CD8-positive, alpha-beta memory T cell (primary cell): ENCODE data around the gene CTNNA2. TPM values are rescaled to one million over a fixed set of nuclear protein-coding genes. Genes with fewer than 3 reads are reported as not detected.

Experiments
- CTCF ChIA-PET: fragments of 350-600 bp; sonication (Branson Sonifier 250); formaldehyde crosslinking; loops from one replicate; lab custom pipeline; 2021; ENCODE audit warnings: antibody characterized with exemption; lab: Charles Lee
- POLR2A ChIA-PET: fragments of 350-600 bp; sonication (Branson Sonifier 250); formaldehyde crosslinking; loops from one replicate; lab custom pipeline; 2021; ENCODE audit warnings: antibody characterized with exemption; lab: Charles Lee
- DNase-seq, 5 donors: peaks; one replicate each; pipeline versions ENCODE4 v3.0.0 to v3.0.0-alpha.2; 2020 to 2022; ENCODE audit warnings: mixed read lengths in 1 of 5
- H3K27ac ChIP-seq: one replicate; pipeline ENCODE4 v1.7.0; 2013; ENCODE audit warnings: low read depth, mild to moderate bottlenecking, low read length, moderate library complexity
- H3K27me3 ChIP-seq: 2 replicates; pipeline ENCODE4 v1.7.0; 2013; ENCODE audit warnings: low read length, mild to moderate bottlenecking; ENCODE audit not compliant: insufficient read depth, poor library complexity, severe bottlenecking
- H3K36me3 ChIP-seq: 2 replicates; pipeline ENCODE4 v1.7.0; 2013; ENCODE audit warnings: mild to moderate bottlenecking, low read length, moderate library complexity; ENCODE audit not compliant: insufficient read depth
- H3K4me1 ChIP-seq: 2 replicates; pipeline ENCODE4 v1.7.0; 2013; ENCODE audit warnings: mild to moderate bottlenecking, low read length, moderate library complexity; ENCODE audit not compliant: insufficient read depth
- H3K4me3 ChIP-seq: 2 replicates; pipeline ENCODE4 v1.7.0; 2013; ENCODE audit warnings: mild to moderate bottlenecking, low read length
- H3K9me3 ChIP-seq: 2 replicates; pipeline ENCODE4 v1.7.0; 2013; ENCODE audit warnings: mild to moderate bottlenecking, low read length
- H3K27ac Mint-ChIP-seq, 8 donors: one replicate each; pipeline ENCODE4 v1.8.0; 2020 to 2021; ENCODE audit warnings: mixed read lengths in 8 of 8, mild to moderate bottlenecking in 6 of 8, inconsistent platforms in 3 of 8, moderate library complexity in 3 of 8
- H3K27me3 Mint-ChIP-seq, 2 donors: one replicate each; pipeline ENCODE4 v1.8.0; 2020 to 2021; ENCODE audit warnings: mixed read lengths in 2 of 2, mild to moderate bottlenecking in 1 of 2, moderate library complexity in 1 of 2
- H3K36me3 Mint-ChIP-seq, 3 donors: one replicate each; pipeline ENCODE4 v1.8.0; 2020 to 2021; ENCODE audit warnings: mixed read lengths in 3 of 3, inconsistent platforms in 1 of 3, mild to moderate bottlenecking in 1 of 3
- H3K4me1 Mint-ChIP-seq, 3 donors: one replicate each; pipeline ENCODE4 v1.8.0; 2020 to 2021; ENCODE audit warnings: mixed read lengths in 3 of 3, inconsistent platforms in 1 of 3, mild to moderate bottlenecking in 1 of 3
- H3K4me3 Mint-ChIP-seq, 7 donors: one replicate each; pipeline ENCODE4 v1.8.0; 2020 to 2021; ENCODE audit warnings: mixed read lengths in 7 of 7, mild to moderate bottlenecking in 6 of 7, moderate library complexity in 4 of 7, inconsistent platforms in 2 of 7
- H3K9me3 Mint-ChIP-seq, 5 donors: one replicate each; pipeline ENCODE4 v1.8.0; 2020 to 2022; ENCODE audit warnings: mixed read lengths in 5 of 5, mild to moderate bottlenecking in 3 of 5, moderate library complexity in 2 of 5, inconsistent platforms in 1 of 5
- polyA plus RNA-seq: library from polyadenylated mRNA; unstranded; fragments of 300-500 nt; fragmentation: Illumina TruSeq; gene quantifications from one replicate; pipeline ENCODE4 v1.2.3, GENCODE V29; 2021
- total RNA-seq, 2 experiments: library from RNA; stranded (reverse); gene quantifications; one replicate each; pipeline ENCODE4 v1.2.3, GENCODE V29; 2021

CTNNA2 gene
- total and polyA plus RNA-seq, 3 experiments from 2014 or later, result not detected

DNA sequence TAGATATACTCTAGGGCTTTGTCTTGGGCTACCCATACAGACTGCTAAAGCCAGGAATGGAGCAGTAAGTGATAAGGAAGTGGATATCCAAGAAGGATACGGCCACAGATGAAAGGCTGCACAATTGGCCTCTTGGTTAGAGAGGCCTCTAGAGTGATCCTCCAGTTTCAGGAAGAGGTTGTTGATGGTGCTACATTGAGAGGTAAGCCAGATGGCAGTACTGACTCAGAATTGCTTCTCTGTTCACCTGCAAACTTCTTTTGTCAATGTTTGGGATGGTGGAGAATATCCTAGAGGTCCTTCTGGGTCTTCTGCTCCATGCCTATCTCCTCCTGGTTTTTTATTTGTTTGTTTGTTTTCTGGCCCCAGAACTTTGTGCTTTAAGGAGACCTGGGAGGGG, 1018.5 kb downstream of the CTNNA2 start:
- Histone ChIP-seq H3K36me3 (no peaks in the 10 kb centered on the region), H3K27me3 (no peaks in the 10 kb centered on the region), H3K9me3 (no peaks in the 10 kb centered on the region), H3K4me3 (no peak overlapping the region), H3K4me1 (no peaks in the 10 kb centered on the region), H3K27ac (no peak overlapping the region)
- CTCF ChIA-PET, result no interaction called here
- POLR2A ChIA-PET, result no interaction called here
- H3K27me3 Mint-ChIP-seq, result no peaks in the 10 kb centered on the region
- no peak overlapping the region for H3K4me3 Mint-ChIP-seq
- no peaks in the 10 kb centered on the region for H3K4me1 Mint-ChIP-seq
- DNase-seq, result no peak
- H3K36me3 Mint-ChIP-seq, result no peaks in the 10 kb centered on the region
- peaks cover 4 to 20% (median 13%) of the 10 kb centered on the region in 5 donors for H3K9me3 Mint-ChIP-seq
- H3K27ac Mint-ChIP-seq, result no peak overlapping the region

GRCh38 chr2:80545420-80546210, 1032.8 kb downstream of the CTNNA2 start:
- POLR2A ChIA-PET, result no interaction called here
- H3K27ac Mint-ChIP-seq, result no peak overlapping the region
- no peaks in the 10 kb centered on the region for H3K36me3 Mint-ChIP-seq

DNA sequence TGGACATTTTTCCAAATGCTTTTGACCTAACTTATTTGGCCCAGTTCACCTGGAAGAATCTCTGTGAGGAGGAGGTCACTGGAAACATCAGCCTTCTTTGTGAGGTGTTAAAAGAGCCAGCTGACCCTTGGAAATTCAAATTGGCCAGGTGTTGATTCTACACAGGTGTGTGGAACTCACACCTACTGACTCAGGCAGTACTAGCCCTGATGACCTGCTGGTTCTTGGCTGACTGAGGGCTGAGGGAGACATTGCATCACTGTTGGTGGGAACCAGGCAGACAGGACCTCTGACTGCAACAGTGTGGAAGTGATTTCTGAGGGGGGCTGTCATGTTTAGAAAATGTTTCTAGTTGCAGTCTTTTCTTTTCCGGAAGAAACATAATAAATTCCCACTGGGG, 1033.9 kb downstream of the CTNNA2 start:
- no peaks in the 10 kb centered on the region for H3K36me3 ChIP-seq

More at GRCh38 chr2:80545420-80546210, 1032.8 kb downstream of the CTNNA2 start:
- H3K27ac ChIP-seq, result no peak overlapping the region
- no peaks in the 10 kb centered on the region for H3K36me3 ChIP-seq
- no peaks in the 10 kb centered on the region for H3K4me1 ChIP-seq
- no peak overlapping the region for H3K4me3 Mint-ChIP-seq
- no peaks in the 10 kb centered on the region for H3K4me1 Mint-ChIP-seq
- no peaks in the 10 kb centered on the region for H3K27me3 Mint-ChIP-seq
- no peaks in the 10 kb centered on the region for H3K9me3 ChIP-seq
- no peak for DNase-seq
- H3K9me3 Mint-ChIP-seq, result peaks cover 10 to 24% (median 18%) of the 10 kb centered on the region in 5 donors
- no peaks in the 10 kb centered on the region for H3K27me3 ChIP-seq
- CTCF ChIA-PET, result no interaction called here
- H3K4me3 ChIP-seq, result no peak overlapping the region

GRCh38 chr2:80547344-80547743, 1034.5 kb downstream of the CTNNA2 start:
- DNase-seq, result no peak
- Histone ChIP-seq H3K4me3 (no peak overlapping the region), H3K27ac (no peak overlapping the region), H3K4me1 (no peaks in the 10 kb centered on the region), H3K27me3 (no peaks in the 10 kb centered on the region), H3K36me3 (no peaks in the 10 kb centered on the region), H3K9me3 (no peaks in the 10 kb centered on the region)
- ChIA-PET POLR2A (no interaction called here), CTCF (no interaction called here)
- no peaks in the 10 kb centered on the region for H3K36me3 Mint-ChIP-seq
- no peaks in the 10 kb centered on the region for H3K27me3 Mint-ChIP-seq
- H3K4me1 Mint-ChIP-seq, result no peaks in the 10 kb centered on the region
- H3K27ac Mint-ChIP-seq, result no peak overlapping the region
- H3K9me3 Mint-ChIP-seq, result peaks cover 10 to 23% (median 18%) of the 10 kb centered on the region in 5 donors
- no peak overlapping the region for H3K4me3 Mint-ChIP-seq

More for the DNA sequence above, 1033.9 kb downstream of the CTNNA2 start:
- no peaks in the 10 kb centered on the region for H3K27me3 ChIP-seq
- peaks cover 10 to 24% (median 18%) of the 10 kb centered on the region in 5 donors for H3K9me3 Mint-ChIP-seq
- H3K4me3 ChIP-seq, result no peak overlapping the region
- H3K27me3 Mint-ChIP-seq, result no peaks in the 10 kb centered on the region
- H3K27ac Mint-ChIP-seq, result no peak overlapping the region
- no peaks in the 10 kb centered on the region for H3K4me1 Mint-ChIP-seq
- H3K27ac ChIP-seq, result no peak overlapping the region
- CTCF ChIA-PET, result no interaction called here
- POLR2A ChIA-PET, result no interaction called here
- H3K4me3 Mint-ChIP-seq, result no peak overlapping the region
- no peaks in the 10 kb centered on the region for H3K36me3 Mint-ChIP-seq
- no peak for DNase-seq
- H3K9me3 ChIP-seq, result no peaks in the 10 kb centered on the region
- H3K4me1 ChIP-seq, result no peaks in the 10 kb centered on the region

DNA sequence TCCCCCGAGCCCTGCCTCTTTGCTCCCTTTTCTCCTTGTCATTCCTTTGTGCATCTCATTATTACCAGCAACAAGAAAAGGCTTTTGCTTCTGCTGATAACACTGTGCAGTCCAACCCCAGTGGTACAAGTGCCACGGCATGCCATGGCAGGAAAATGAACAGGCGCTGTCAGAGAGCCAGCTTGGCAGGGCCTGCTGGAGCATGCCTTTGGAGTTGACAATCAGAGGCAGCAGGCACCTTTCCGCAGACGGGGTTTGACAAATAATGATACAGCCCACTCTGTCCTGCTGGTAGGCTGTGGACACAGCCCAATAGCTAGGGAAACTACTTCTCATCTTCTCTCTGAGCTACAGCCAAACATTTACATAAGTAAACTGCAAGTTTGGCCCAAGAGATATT, 1035.6 kb downstream of the CTNNA2 start:
- Mint-ChIP-seq H3K9me3 (peaks cover 9 to 23% (median 18%) of the 10 kb centered on the region in 5 donors), H3K27ac (no peak overlapping the region), H3K36me3 (no peaks in the 10 kb centered on the region), H3K4me3 (no peak overlapping the region), H3K4me1 (no peaks in the 10 kb centered on the region), H3K27me3 (no peaks in the 10 kb centered on the region)
- CTCF ChIA-PET, result no interaction called here
- no peaks in the 10 kb centered on the region for H3K9me3 ChIP-seq
- H3K27ac ChIP-seq, result no peak overlapping the region
- H3K36me3 ChIP-seq, result no peaks in the 10 kb centered on the region
- H3K27me3 ChIP-seq, result no peaks in the 10 kb centered on the region
- no peaks in the 10 kb centered on the region for H3K4me1 ChIP-seq
- DNase-seq, result no peak
- POLR2A ChIA-PET, result no interaction called here
- H3K4me3 ChIP-seq, result no peak overlapping the region

DNA sequence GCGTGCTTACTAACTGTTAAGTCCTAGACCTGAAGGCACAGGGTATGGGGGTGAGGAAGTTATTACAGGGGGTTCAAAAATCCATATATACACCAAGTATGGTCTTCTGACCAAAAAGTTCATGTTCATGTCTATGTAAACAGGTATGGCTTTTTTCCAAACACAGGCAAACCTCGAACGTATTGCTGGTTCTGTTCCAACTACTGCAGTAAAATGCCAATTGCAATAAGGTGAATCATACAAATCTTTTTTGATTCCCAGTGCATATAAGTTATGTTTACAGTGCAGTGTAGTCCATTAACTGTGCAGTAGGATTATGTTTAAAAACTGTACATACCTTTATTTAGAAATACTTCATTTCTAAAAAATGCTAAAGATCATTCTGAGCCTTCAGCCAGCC, 1037.0 kb downstream of the CTNNA2 start:
- no peaks in the 10 kb centered on the region for H3K9me3 ChIP-seq
- Mint-ChIP-seq H3K27me3 (no peaks in the 10 kb centered on the region), H3K36me3 (no peaks in the 10 kb centered on the region), H3K4me1 (no peaks in the 10 kb centered on the region), H3K27ac (no peak overlapping the region), H3K4me3 (no peak overlapping the region), H3K9me3 (peaks cover 9 to 18% (median 16%) of the 10 kb centered on the region in 5 donors)
- no peaks in the 10 kb centered on the region for H3K27me3 ChIP-seq
- no peaks in the 10 kb centered on the region for H3K4me1 ChIP-seq
- no peak overlapping the region for H3K27ac ChIP-seq
- no peak for DNase-seq
- ChIA-PET CTCF (no interaction called here), POLR2A (no interaction called here)
- H3K4me3 ChIP-seq, result no peak overlapping the region
- no peaks in the 10 kb centered on the region for H3K36me3 ChIP-seq

DNA sequence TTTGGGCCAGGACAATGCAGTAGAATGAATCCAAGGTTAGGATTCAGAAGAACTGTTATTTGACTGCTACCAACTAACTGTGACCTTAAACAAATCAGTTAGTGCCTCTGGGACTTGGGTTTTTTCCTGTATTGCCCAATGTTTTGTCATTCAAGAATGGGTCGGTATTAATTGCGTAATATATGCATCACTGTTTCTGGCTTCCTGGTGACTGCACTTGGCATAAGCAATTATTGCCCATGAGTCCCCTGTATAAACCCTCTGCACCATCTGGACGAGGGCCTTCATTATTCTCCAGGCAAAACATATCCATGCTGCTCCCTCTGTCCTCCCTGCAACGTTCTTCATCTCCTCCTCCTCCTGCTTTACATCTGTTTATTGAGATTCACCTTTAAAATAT, 1047.5 kb downstream of the CTNNA2 start:
- no peaks in the 10 kb centered on the region for H3K36me3 Mint-ChIP-seq
- H3K27ac Mint-ChIP-seq, result no peak overlapping the region
- H3K9me3 ChIP-seq, result no peaks in the 10 kb centered on the region
- DNase-seq, result no peak
- CTCF ChIA-PET, result no interaction called here
- no peak overlapping the region for H3K4me3 ChIP-seq
- no peaks in the 10 kb centered on the region for H3K36me3 ChIP-seq
- H3K9me3 Mint-ChIP-seq, result peaks cover 0 to 44% (median 10%) of the 10 kb centered on the region in 5 donors
- H3K27me3 Mint-ChIP-seq, result no peaks in the 10 kb centered on the region
- no peaks in the 10 kb centered on the region for H3K4me1 ChIP-seq
- no peak overlapping the region for H3K27ac ChIP-seq
- no peaks in the 10 kb centered on the region for H3K4me1 Mint-ChIP-seq
- H3K4me3 Mint-ChIP-seq, result no peak overlapping the region
- H3K27me3 ChIP-seq, result no peaks in the 10 kb centered on the region
- POLR2A ChIA-PET, result no interaction called here

GRCh38 chr2:80568011-80568410, 1055.2 kb downstream of the CTNNA2 start:
- Histone ChIP-seq H3K9me3 (no peaks in the 10 kb centered on the region), H3K4me1 (no peaks in the 10 kb centered on the region), H3K27ac (no peak overlapping the region), H3K36me3 (no peaks in the 10 kb centered on the region), H3K4me3 (no peak overlapping the region), H3K27me3 (no peaks in the 10 kb centered on the region)
- Mint-ChIP-seq H3K9me3 (peaks cover 3 to 30% (median 11%) of the 10 kb centered on the region in 5 donors), H3K4me3 (no peak overlapping the region), H3K27me3 (no peaks in the 10 kb centered on the region), H3K27ac (no peak overlapping the region), H3K36me3 (no peaks in the 10 kb centered on the region), H3K4me1 (no peaks in the 10 kb centered on the region)
- CTCF ChIA-PET, result no interaction called here
- no peak for DNase-seq
- POLR2A ChIA-PET, result no interaction called here
